ENCODE results near the gene SORCS1. TPM values are rescaled to one million over a fixed set of nuclear protein-coding genes. Genes with fewer than 3 reads are reported as not detected.

SORCS1 gene
- total RNA-seq (1 to 10 TPM in 5 of 6 donors, under 1 TPM in 1; 0.85 to 2.6 (median 1.6) TPM), polyA plus RNA-seq (1 to 10 TPM in 1 of 2 donors, under 1 TPM in 1; 0.46 to 2.0 TPM)

DNA sequence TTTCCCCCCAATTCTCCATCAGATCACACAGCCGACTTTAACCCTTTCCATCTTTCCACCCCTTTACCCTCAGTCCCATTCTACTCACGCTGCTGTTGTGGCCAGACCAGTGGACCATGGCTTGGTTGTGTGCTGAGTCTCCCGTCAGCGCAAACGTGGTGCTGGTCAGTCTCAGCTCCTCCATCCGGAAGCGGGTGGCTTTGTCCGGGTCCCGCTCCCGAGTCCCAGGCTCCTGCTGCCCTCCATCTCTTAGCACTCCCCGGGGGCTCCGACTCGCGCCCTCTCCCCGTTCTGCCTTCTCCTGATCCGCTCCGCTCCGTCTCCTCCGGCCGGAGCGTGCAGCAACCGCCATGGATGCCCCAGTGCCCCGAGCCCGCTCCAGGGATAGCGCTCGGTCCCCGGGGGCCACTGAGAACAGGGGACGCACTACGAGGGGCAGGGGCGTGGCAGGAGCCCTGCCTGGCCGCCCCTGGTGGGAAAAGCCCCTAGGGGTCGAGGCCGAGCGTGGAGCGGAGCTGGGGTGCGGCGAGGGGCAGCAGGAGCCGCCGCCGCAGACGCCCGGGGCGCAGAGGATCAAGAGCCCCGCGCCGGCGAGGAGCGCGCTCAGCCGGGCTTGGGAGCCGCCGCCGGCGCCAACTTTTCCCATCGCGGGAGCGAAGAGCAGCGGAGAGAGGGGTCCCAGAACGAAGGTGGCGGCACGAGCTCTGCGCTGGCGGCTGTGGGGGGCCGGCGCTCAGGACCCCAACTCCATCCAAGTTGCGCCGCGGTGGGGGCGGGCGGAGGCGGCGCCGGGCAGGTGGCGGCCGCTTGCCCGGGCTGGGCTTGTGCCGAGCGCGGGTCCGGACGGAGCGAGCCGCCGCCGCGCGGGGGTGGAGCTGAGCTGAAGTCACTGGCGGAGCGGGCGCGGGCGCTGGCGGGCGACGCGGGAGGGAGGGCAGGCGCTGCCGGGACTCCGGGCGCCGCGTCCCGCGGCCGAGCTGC, at the start of gene SORCS1:
Gene SORCS1 (minus strand): TSS at position 826 of the 981 bp plus-strand sequence.
- no peak within 1 kb of the TSS for H3K27ac ChIP-seq
- H3K4me3 ChIP-seq = peak within 1 kb of the TSS; percentile 16 to 48 (median 40)
- no peaks in the 10 kb centered on the region for H3K9me3 ChIP-seq
- H3K27me3 ChIP-seq = peaks cover 0 to 9% (median 0%) of the 10 kb centered on the region in 4 donors
- intact Hi-C loops (cut with DNase I) = no loop called here
- no peaks in the 10 kb centered on the region for H3K4me1 ChIP-seq
- H3K36me3 ChIP-seq = no peaks in the 10 kb centered on the region
- whole genome bisulfite sequencing, 2 donors = 1% methylated on average over 77 to 105 of the region's 105 CpGs
- no peak for FAIRE-seq
- TF ChIP-seq CTCF (IDR thresholded peaks at IDR 0.05) = no peak
- peak; percentile 74 to 92 (median 82) for ATAC-seq
- peak; percentile 26 to 75 (median 44) for DNase-seq

DNA sequence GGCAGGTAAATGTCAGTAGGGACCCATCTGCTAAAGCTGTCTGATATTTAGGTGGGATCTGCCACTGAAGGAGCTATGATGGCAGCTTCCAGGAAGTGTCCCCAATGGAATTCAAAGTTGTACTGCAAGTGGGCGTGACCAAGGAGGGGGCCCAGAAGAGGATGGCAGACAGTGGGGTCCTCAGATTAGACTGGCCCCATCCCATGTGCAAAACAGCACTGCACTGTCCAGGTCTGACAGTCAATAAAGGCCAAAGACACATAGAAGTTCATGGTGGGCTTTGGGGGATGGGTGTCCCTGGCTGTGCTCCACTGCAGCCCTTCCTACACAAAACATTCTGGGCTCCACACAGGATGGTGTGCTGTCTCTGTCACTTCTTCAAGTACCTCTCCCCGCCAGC, 49.8 kb upstream of the SORCS1 start:
- no peak for TF ChIP-seq CTCF (IDR thresholded peaks at IDR 0.05)
- Histone ChIP-seq H3K9me3 (no peaks in the 10 kb centered on the region), H3K4me1 (no peaks in the 10 kb centered on the region), H3K4me3 (no peak overlapping the region), H3K27me3 (no peaks in the 10 kb centered on the region), H3K36me3 (no peaks in the 10 kb centered on the region), H3K27ac (no peak overlapping the region)
- intact Hi-C loops (cut with DNase I) = no loop called here
- WGBS, 2 donors = 59 to 65% methylated on average over 2 of the region's 2 CpGs
- FAIRE-seq (no peak), ATAC-seq (no peak), DNase-seq (no peak)

GRCh38 chr10:107213861-107214260, 49.4 kb upstream of the SORCS1 start:
- Histone ChIP-seq H3K4me1 (no peaks in the 10 kb centered on the region), H3K4me3 (no peak overlapping the region), H3K27ac (no peak overlapping the region), H3K36me3 (no peaks in the 10 kb centered on the region), H3K27me3 (no peaks in the 10 kb centered on the region), H3K9me3 (no peaks in the 10 kb centered on the region)
- FAIRE-seq = no peak
- WGBS, 2 donors = 77 to 88% methylated on average over 8 of the region's 8 CpGs
- peak in 1 of 6 donors; percentile 27 for DNase-seq
- no peak for ATAC-seq
- intact Hi-C loops (cut with DNase I) = no loop called here
- no peak for TF ChIP-seq CTCF (IDR thresholded peaks at IDR 0.05)

- no peak overlapping the region for H3K27ac ChIP-seq
- H3K4me1 ChIP-seq = no peaks in the 10 kb centered on the region
- no peaks in the 10 kb centered on the region for H3K36me3 ChIP-seq
- ATAC-seq = no peak
- intact Hi-C loops (cut with DNase I) = no loop called here
- H3K27me3 ChIP-seq = no peaks in the 10 kb centered on the region
- DNase-seq = no peak
- no peak for TF ChIP-seq CTCF (IDR thresholded peaks at IDR 0.05)
- no peaks in the 10 kb centered on the region for H3K9me3 ChIP-seq
- 59 to 63% methylated on average over 4 of the region's 4 CpGs for WGBS, 2 donors
- H3K4me3 ChIP-seq = no peak overlapping the region
- FAIRE-seq = no peak
These were observed 42.3 kb upstream of the SORCS1 start for GRCh38 chr10:107206833-107207232.

GRCh38 chr10:107169516-107169915, 5.0 kb upstream of the SORCS1 start:
- DNase-seq (no peak), FAIRE-seq (no peak), ATAC-seq (no peak)
- Histone ChIP-seq H3K4me3 (no peak overlapping the region), H3K36me3 (no peaks in the 10 kb centered on the region), H3K9me3 (no peaks in the 10 kb centered on the region), H3K4me1 (no peaks in the 10 kb centered on the region), H3K27me3 (peaks cover 0 to 9% (median 0%) of the 10 kb centered on the region in 4 donors), H3K27ac (no peak overlapping the region)
- WGBS, 2 donors = 18 to 20% methylated on average over 1 of the region's 1 CpG
- TF ChIP-seq CTCF (IDR thresholded peaks at IDR 0.05) = no peak
- intact Hi-C loops (cut with DNase I) = no loop called here

Measured in pancreas (tissue), 10 donors.